Measurements from ENCODE around the gene STUM. TPM values are rescaled to one million over a fixed set of nuclear protein-coding genes. Genes with fewer than 3 reads are reported as not detected.
A peak's percentile ranks its signal among the peaks of the same experiment; 100 is the strongest.

STUM gene
- total RNA-seq, 1 experiment from 2014 or later = 0.11 TPM

- H4K20me1 ChIP-seq (ENCODE audit: control insufficient read depth, insufficient read depth, insufficient read length) = no peaks in the 10 kb centered on the region
- no peak overlapping the region for H3K27ac ChIP-seq (ENCODE audit: insufficient read length, low read depth, low read length)
- H4K8ac ChIP-seq (replicated peaks; ENCODE audit: insufficient read length, low read depth, low read length) = no peak overlapping the region
- WGBS (ENCODE audit: extremely low coverage, insufficient read length, low lambda C conversion rate) = no CpG with 5 or more reads among the region's 5 CpGs
- no peak overlapping the region for H3K4me2 ChIP-seq (ENCODE audit: insufficient read depth, insufficient read length, low read length)
- H3K23ac ChIP-seq (ENCODE audit: insufficient read length, low read depth, low read length) = no peak overlapping the region
- H3K27me3 ChIP-seq (ENCODE audit: insufficient read depth, low read length) = peaks cover 23% of the 10 kb centered on the region; the same call in 1 of the 2 replicates
- no peak overlapping the region for H3K4ac ChIP-seq (ENCODE audit: low read depth, low read length)
- no peak overlapping the region for H3K9ac ChIP-seq (ENCODE audit: extremely low read depth, insufficient read length, low read length)
- H3K27ac Mint-ChIP-seq = no peak overlapping the region
- TF ChIP-seq CTCF (conservative IDR thresholded peaks at IDR 0.05) = no peak
- no peak overlapping the region for H3T11ph ChIP-seq (ENCODE audit: low read length)
- H3K14ac ChIP-seq (ENCODE audit: insufficient read depth, low read length) = no peak overlapping the region
- H2BK120ac ChIP-seq (ENCODE audit: low read depth, low read length, poor library complexity, severe bottlenecking) = no peak overlapping the region
- H3K4me3 Mint-ChIP-seq = peak overlapping the region in 1 of 2 experiments; percentile 4; a peak in 1 of 5 replicates
- DNase-seq = no peak
- peaks cover 17% of the 10 kb centered on the region for H3K23me2 ChIP-seq (ENCODE audit: insufficient read length, low read depth, low read length, poor library complexity, severe bottlenecking)
- no peak overlapping the region for H3K56ac ChIP-seq (ENCODE audit: insufficient read length, low read depth, low read length)
- no peak overlapping the region for H2BK5ac ChIP-seq (ENCODE audit: insufficient read length, low read length)
- H4K5ac ChIP-seq (ENCODE audit: insufficient read length, low read depth, low read length) = no peak overlapping the region
- no peak overlapping the region for H4K91ac ChIP-seq (ENCODE audit: insufficient read length, low read depth, low read length)
- peaks cover 21 to 22% of the 10 kb centered on the region in 2 experiments for H3K4me1 Mint-ChIP-seq
- H2AK5ac ChIP-seq (ENCODE audit: insufficient read length, low read length) = no peak overlapping the region
- no peak overlapping the region for H2BK15ac ChIP-seq (ENCODE audit: low read depth, low read length)
- no peak overlapping the region for H2BK12ac ChIP-seq (ENCODE audit: insufficient read length, low read depth, low read length)
- H3K4me1 ChIP-seq (ENCODE audit: insufficient read depth, low read length) = peaks cover 3% of the 10 kb centered on the region; the same call in 1 of the 2 replicates
- no peak overlapping the region for H2BK20ac ChIP-seq (ENCODE audit: low read depth, low read length, poor library complexity, severe bottlenecking)
- H3K27me3 Mint-ChIP-seq (ENCODE audit: low read depth) = peaks cover 63% of the 10 kb centered on the region
- H3K18ac ChIP-seq (ENCODE audit: insufficient read length, low read depth, low read length) = no peak overlapping the region
- no peaks in the 10 kb centered on the region for H3K79me2 ChIP-seq (ENCODE audit: insufficient read depth, low read length)
- H3K79me1 ChIP-seq (ENCODE audit: insufficient read depth, low read depth, low read length, poor library complexity, severe bottlenecking) = no peaks in the 10 kb centered on the region
- no peak overlapping the region for H2AFZ ChIP-seq (ENCODE audit: low read length)
- no peaks in the 10 kb centered on the region for H3K9me3 ChIP-seq (ENCODE audit: control insufficient read depth, low read depth, low read length)
- H3K36me3 Mint-ChIP-seq (ENCODE audit: insufficient read depth in 1 of 3, low read depth in 3 of 3) = no peaks in the 10 kb centered on the region
- H3K9me3 Mint-ChIP-seq = no peaks in the 10 kb centered on the region
Measured at GRCh38 chr1:226545836-226546596, 2.5 kb upstream of the STUM start.

Measured in H9 (cell line).